ENCODE results near the gene TBATA.

TBATA gene

DNA sequence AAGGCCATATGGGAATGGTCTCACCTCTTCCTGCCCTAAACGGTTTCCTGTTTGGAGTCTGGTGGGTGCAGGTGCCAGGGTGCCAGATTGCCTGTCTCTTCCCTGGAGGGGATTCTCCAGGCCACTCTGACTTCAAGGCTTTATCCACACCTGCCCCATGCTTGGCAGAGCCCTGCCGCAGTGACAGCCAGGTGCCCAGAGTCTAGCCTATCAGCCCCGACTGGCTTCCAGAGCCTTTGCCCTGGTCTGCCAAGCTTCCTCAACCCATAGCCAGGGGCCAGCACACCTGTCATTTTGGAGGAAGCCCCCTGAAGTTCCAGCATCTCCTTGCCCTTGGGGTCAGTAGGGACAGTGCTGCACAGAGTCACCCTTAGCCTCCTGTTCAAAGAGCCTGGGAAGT is 21.6 kb downstream of the TBATA start:
- TF ChIP-seq, protein P1, sequence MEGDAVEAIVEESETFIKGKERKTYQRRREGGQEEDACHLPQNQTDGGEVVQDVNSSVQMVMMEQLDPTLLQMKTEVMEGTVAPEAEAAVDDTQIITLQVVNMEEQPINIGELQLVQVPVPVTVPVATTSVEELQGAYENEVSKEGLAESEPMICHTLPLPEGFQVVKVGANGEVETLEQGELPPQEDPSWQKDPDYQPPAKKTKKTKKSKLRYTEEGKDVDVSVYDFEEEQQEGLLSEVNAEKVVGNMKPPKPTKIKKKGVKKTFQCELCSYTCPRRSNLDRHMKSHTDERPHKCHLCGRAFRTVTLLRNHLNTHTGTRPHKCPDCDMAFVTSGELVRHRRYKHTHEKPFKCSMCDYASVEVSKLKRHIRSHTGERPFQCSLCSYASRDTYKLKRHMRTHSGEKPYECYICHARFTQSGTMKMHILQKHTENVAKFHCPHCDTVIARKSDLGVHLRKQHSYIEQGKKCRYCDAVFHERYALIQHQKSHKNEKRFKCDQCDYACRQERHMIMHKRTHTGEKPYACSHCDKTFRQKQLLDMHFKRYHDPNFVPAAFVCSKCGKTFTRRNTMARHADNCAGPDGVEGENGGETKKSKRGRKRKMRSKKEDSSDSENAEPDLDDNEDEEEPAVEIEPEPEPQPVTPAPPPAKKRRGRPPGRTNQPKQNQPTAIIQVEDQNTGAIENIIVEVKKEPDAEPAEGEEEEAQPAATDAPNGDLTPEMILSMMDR (IDR thresholded peaks at IDR 0.05; ENCODE audit: unreplicated experiment in 3 of 3): no peak
- Mint-ChIP-seq H3K9me3 (peaks cover 14% of the 10 kb centered on the region), H3K27me3 (ENCODE audit: low read depth) (peaks cover 4% of the 10 kb centered on the region), H3K4me3 (no peak overlapping the region), H3K36me3 (ENCODE audit: low read depth) (no peaks in the 10 kb centered on the region), H3K27ac (peak overlapping the region in 1 of 3 experiments; percentile 56), H3K4me1 (peaks cover 21% of the 10 kb centered on the region)

DNA sequence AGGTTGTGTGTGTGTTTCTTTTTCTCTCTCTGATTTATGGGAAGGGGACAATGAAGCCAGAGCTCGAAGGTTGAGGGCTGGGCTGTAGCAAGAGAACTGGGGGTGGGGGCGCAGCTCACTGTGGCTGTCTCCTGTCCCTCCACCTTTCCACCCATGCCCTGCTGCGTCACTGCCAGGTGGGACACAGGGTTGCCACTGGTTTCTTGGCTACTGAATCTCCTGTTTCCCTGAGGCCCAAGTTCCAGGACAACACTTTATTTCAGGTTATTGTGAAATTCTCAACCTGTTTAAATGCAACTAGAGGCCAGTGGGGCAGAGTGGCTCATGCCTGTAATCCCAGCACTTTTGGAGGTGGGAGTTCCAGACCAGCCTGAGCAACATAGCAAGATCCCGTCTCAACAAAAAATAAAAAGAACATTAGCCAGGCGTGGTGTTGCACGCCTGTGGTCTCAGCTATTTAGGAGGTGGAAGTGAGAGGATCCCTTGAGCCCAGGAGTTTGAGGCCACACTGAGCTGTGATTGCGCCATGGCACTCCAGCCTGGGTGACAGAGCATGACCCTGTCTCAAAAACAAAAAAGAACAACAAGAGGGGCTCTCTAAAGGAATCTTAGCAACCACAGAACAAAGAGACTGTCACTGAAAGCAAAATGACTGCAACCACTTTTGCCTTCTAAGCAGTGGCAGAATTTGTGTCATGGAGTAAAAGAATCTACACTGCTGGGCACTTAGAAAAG is 22.6 kb downstream of the TBATA start:
- peaks cover 4% of the 10 kb centered on the region for H3K27me3 Mint-ChIP-seq (ENCODE audit: low read depth)
- TF ChIP-seq, protein P1 (IDR thresholded peaks at IDR 0.05; ENCODE audit: unreplicated experiment in 3 of 3): no peak
- H3K36me3 Mint-ChIP-seq (ENCODE audit: low read depth): no peaks in the 10 kb centered on the region
- peaks cover 14% of the 10 kb centered on the region for H3K9me3 Mint-ChIP-seq
- H3K4me3 Mint-ChIP-seq: no peak overlapping the region
- peaks cover 21% of the 10 kb centered on the region for H3K4me1 Mint-ChIP-seq
- H3K27ac Mint-ChIP-seq: peak overlapping the region; percentile 45 to 63 (median 47)

DNA sequence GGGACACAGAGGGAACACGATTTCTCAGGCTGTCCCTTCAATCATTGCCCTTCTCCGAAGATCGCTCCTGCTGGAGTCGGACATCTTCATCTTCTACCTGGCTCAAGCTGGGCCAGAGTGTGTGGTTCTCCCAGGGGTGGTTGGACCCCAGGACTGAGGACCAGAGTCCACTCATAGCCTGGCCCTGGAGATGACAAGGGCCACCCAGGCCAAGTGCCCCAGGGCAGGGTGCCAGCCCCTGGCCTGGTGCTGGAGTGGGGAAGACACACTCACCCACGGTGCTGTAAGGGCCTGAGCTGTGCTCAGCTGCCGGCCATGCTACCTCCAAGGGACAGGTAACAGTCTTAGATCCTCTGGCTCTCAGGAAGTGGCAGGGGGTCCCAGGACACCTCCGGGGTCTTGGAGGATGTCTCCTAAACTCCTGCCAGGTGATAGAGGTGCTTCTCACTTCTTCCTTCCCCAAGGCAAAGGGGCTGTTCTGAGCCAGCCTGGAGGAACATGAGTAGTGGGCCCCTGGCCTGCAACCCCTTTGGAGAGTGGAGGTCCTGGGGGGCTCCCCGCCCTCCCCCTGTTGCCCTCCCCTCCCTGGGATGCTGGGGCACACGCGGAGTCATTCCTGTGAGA is 23.3 kb downstream of the TBATA start:
- Mint-ChIP-seq H3K27ac (peak overlapping the region; percentile 89 to 93 (median 90)), H3K36me3 (ENCODE audit: low read depth) (no peaks in the 10 kb centered on the region), H3K4me3 (no peak overlapping the region), H3K4me1 (peaks cover 21% of the 10 kb centered on the region), H3K27me3 (ENCODE audit: low read depth) (peaks cover 9% of the 10 kb centered on the region), H3K9me3 (peaks cover 12% of the 10 kb centered on the region)
- TF ChIP-seq, protein P1 (IDR thresholded peaks at IDR 0.05; ENCODE audit: unreplicated experiment in 3 of 3): no peak

GRCh38 chr10:70761031-70761601 is 24.1 kb downstream of the TBATA start:
- Mint-ChIP-seq H3K9me3 (peaks cover 8% of the 10 kb centered on the region), H3K4me1 (peaks cover 25% of the 10 kb centered on the region), H3K27me3 (ENCODE audit: low read depth) (peaks cover 9% of the 10 kb centered on the region), H3K4me3 (no peak overlapping the region), H3K27ac (peak overlapping the region; percentile 89 to 93 (median 90)), H3K36me3 (ENCODE audit: low read depth) (no peaks in the 10 kb centered on the region)
- TF ChIP-seq, protein P1 (IDR thresholded peaks at IDR 0.05; ENCODE audit: unreplicated experiment in 3 of 3): peak; percentile 21 to 45 (median 37)

DNA sequence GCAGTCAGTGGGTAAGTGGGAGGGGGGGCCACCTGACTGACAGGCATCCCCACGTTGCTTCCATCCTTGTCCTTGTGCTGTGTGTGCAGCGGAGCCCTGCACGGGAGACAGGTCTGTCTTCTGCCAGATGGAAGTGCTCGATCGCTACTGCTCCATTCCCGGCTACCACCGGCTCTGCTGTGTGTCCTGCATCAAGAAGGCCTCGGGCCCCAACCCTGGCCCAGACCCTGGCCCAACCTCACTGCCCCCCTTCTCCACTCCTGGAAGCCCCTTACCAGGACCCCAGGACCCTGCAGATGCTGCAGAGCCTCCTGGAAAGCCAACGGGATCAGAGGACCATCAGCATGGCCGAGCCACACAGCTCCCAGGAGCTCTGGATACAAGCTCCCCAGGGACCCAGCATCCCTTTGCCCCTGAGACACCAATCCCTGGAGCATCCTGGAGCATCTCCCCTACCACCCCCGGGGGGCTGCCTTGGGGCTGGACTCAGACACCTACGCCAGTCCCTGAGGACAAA is 24.8 kb downstream of the TBATA start:
- H3K4me1 Mint-ChIP-seq: peaks cover 28% of the 10 kb centered on the region
- H3K27me3 Mint-ChIP-seq (ENCODE audit: low read depth): peaks cover 9% of the 10 kb centered on the region
- H3K4me3 Mint-ChIP-seq: no peak overlapping the region
- TF ChIP-seq, protein P1 (IDR thresholded peaks at IDR 0.05; ENCODE audit: unreplicated experiment in 3 of 3): no peak
- H3K27ac Mint-ChIP-seq: peak overlapping the region; percentile 89 to 93 (median 90)
- peaks cover 4% of the 10 kb centered on the region for H3K9me3 Mint-ChIP-seq
- no peaks in the 10 kb centered on the region for H3K36me3 Mint-ChIP-seq (ENCODE audit: low read depth)

Data from nephron (organoid).